GM21360 (cell line): ENCODE measurements around the gene UVSSA.

Experiments used
- ATAC-seq: cut with Tn5 transposase; IDR thresholded peaks from one replicate; pipeline ENCODE4 v1.9.1; 2021; ENCODE audit warnings: mild to moderate bottlenecking, moderate library complexity; ENCODE audit not compliant: unreplicated experiment

The UVSSA gene

DNA sequence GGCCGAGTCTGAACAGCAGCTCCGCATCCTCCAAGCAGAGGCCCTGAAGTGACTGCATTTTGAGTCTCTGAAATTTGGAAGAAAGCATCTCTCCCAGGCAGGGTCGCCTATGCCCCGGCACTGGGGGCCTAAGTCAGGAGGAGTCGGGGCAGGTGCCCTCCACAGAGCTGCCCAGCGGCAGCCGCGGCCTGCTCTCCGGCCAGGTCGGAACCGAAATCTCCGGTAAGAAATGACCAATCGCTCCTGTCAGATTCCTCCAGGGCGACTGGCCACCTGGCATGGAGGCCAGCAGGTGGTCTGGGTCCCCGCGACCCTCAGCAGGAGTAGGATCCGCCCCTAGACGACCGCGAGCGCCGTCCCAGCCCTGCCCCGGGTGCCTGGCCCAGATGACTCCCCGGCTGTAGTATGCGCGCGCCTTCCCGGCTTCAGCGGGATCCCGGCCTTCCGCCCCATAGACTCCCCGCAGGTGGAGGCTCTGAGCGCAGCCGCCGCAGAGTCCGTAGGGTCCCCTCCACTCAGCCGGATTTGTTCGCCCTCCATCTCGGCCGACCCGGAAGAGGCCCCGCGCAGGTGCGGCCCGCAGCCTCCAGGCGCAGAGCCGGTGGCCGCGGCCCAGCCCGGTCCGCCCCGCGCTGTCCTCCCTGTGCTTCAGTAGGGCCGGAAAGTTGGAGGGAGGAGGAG lies 57.7 kb downstream of the UVSSA start:
- ATAC-seq: no peak

- no peak for ATAC-seq
Measured at GRCh38 chr4:1405254-1405635, 58.2 kb downstream of the UVSSA start.

DNA sequence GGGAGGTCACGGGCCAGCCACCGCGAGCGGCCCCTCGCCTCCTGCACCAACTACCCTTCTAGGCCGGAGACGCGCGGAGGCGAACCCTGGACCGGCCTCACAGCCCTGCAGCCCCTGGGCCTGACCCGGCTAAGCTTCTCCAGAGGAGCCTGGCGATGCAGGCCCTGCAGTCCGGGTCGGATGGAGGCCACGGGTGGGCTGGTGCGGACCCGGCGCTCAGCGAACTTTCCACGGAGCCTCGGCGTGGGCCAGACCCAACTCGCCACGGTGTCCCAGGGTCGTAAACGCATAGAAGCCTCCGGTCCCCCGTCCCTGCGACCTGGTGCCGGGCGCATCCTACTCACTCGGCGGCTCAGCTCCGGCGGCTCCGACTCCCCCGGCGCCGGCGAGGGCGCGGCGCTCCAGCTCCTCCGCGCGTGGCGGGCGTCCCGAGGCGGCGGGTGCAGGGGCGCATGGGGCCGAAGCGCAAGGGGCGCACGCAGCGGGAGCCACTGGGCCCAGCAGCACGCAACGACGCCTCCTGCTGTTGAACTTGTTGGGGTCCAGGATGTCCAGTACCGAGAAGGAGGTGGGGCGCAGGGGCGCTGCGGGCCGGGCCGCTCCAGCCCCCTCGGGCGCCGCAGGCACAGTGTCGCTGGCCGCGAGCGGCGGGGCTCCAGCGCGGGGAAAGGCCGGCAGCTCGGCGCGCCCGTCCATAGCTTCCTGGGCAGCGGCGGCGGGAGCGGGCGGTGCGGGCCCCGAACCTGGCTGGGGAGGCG lies 58.8 kb downstream of the UVSSA start:
- ATAC-seq: no peak

DNA sequence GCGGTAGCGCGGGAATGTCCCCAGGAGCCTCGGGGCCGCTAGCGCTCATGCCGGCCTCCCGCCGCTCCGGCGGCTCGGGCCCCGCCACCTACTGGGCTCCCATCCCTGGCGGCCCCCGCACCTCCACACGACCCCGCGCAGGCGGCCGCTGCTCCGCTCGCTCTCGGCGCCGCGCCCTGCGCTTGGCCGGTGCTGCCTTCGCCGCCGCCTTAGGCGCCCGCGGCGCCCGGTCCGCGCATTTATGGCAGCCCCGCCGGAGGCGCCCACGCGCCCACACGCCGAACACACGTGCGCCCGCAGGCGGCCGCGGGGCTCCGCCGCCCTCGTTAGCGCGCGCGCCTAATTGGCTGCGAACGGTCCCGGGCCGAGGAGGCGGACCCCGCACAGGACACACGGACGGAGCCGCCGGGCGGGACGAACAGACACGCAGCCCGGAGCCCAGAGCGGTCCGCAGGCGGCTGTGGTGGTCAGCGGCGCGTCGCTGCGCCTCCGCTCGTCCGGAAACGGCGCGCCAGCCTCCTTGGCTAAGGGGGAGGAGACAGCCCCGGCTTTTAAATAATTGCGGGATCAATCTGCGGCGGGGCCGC lies 59.5 kb downstream of the UVSSA start, which contains the start of gene NKX1-1:
TSS of gene NKX1-1 (minus strand) at position 49 of the 587 bp plus-strand sequence. CDS start at position 49, 0 bp downstream.
- no peak for ATAC-seq

- ATAC-seq: no peak
Measured at GRCh38 chr4:1406981-1407656, 60.1 kb downstream of the UVSSA start.

DNA sequence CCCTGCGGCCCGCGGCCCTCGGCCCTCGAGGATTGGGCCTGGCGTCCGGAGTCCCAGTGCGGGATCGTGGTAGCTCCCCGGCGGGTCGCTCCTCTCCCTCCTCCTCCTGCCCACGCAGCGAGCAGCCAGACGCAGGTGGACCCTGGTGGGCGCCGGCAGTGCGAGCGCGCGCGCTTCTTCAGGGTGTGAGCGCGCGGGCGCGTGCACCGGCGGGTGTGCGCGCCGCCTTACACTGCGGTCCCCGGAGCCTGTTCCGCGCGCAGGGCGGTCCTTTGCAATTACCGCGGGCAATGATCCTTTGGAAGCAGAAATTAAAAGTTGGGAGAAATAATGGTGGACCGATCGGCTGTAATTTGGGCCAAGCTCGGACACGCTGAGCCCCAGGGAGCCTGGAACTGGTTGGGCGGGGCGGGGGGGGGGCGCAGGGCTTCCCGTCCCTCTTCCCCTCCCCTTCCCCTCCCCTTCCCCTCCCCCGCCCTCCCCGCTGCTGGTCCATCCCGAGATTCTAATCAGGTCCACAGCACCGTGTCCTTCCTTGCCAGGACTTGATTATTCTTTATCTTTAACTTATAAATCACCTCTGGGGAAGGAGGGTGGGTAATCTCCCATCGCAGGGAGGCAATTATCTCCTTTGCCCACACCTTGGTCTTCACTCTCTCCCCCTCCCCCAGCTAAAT lies 60.8 kb downstream of the UVSSA start:
- no peak for ATAC-seq

DNA sequence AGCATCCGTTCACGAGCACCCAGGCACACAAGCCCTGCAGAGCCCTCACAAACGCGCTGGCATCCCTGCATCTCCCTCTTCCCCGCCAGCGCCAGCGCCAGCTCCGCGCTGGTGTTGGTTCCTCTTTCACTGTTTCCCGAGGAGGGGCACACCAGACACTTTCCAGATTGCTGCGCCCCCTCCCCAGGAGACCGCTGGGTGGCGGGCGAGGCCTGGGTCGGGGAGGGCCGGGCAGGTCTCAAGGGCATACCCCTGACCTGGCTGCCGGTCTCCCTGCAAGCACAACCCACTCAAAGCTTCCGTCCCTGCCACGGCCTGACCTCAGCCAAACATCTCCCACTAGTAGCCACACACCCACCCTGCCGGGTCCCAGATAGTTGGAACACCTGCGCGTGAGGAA lies 61.4 kb downstream of the UVSSA start:
- ATAC-seq: no peak

- no peak for ATAC-seq
Measured at GRCh38 chr4:1409079-1409478, 62.1 kb downstream of the UVSSA start.

GRCh38 chr4:1409491-1410425 lies 62.8 kb downstream of the UVSSA start:
- no peak for ATAC-seq

- no peak for ATAC-seq
Measured at GRCh38 chr4:1410491-1411325, 63.7 kb downstream of the UVSSA start.

DNA sequence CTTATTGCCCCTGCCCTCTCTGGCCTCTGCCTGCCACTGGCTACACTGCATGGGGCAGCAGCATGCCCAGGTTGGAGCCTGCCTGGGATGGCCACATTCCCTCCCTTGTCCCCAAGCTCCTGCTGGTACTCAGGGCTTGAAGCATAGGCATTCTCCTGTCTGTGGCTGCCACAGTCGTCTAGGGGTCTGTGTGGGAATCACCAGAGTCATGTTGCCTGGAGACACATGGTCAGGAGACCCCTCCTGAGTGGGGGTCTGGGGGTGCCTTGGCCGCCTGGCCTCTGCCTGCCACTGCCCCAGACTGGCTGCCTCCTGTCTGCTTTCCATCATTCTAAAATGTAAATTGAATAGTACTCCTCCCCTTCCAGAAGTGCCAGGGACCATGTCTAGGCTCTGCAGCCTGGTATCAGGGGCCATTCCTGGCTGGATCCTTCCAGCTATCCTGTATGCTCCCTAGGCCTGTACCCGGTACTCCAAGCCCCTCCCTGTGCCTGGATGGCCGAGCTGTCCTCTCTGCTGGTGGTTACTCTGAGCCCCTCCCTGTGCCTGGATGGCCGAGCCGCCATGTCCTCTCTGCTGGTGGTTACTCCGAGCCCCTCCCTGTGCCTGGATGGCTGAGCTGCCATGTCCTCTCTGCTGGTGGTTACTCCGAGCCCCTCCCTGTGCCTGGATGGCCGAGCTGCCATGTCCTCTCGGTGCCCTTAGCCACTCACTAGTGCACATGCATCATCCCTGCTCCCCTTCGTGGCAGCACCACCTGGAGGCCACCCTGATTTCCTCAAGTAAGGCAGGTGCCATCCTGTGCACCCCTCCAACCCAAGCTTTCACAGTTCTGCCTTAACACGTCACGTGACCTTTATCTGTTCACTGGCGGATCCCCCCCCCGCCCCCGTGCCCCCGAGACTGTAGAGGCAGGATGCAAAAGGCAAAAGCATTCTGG lies 64.7 kb downstream of the UVSSA start:
- ATAC-seq: no peak

DNA sequence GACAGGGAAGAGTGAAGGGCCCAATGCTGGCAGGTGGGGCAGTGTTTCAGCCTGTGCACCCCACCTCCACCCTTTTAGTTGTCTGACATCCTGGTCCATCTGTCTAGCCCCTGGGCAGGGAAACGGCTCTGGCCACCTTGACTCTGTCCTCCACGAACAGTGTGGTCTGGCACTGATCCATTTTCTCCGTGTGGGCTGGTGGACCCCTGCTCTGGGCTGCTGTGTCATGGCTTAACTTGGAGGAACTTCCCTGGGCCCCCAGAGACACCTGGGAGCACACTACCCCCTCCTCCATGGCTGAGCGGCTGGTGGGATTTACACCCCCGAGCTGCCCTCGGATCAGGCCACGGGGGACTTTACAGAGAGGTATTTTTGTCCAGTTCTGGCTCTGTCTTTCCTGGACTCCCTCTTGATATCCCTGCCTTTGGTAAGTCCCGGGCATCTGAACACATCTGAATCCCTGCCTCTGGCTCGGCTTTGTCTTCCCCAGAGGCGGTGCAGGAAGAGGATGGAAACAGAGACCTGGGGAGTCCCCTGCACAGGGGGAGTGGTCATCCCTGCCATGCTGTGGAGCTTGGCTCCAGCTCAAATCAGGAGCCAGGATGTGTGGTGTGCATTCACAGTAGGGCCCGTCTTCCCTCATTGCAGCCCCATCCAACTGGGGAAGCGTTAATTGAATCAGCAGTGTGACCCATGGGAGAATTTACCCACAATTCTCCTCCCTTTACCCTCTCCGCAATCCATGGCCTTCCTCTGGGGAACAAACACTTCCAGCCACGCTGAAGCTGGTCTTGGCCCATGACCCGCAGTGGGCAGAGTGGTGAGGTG lies 65.6 kb downstream of the UVSSA start:
- ATAC-seq: no peak

- no peak for ATAC-seq
Measured at GRCh38 chr4:1413204-1413663, 66.2 kb downstream of the UVSSA start.

GRCh38 chr4:1413687-1414479 lies 66.9 kb downstream of the UVSSA start:
- ATAC-seq: no peak

DNA sequence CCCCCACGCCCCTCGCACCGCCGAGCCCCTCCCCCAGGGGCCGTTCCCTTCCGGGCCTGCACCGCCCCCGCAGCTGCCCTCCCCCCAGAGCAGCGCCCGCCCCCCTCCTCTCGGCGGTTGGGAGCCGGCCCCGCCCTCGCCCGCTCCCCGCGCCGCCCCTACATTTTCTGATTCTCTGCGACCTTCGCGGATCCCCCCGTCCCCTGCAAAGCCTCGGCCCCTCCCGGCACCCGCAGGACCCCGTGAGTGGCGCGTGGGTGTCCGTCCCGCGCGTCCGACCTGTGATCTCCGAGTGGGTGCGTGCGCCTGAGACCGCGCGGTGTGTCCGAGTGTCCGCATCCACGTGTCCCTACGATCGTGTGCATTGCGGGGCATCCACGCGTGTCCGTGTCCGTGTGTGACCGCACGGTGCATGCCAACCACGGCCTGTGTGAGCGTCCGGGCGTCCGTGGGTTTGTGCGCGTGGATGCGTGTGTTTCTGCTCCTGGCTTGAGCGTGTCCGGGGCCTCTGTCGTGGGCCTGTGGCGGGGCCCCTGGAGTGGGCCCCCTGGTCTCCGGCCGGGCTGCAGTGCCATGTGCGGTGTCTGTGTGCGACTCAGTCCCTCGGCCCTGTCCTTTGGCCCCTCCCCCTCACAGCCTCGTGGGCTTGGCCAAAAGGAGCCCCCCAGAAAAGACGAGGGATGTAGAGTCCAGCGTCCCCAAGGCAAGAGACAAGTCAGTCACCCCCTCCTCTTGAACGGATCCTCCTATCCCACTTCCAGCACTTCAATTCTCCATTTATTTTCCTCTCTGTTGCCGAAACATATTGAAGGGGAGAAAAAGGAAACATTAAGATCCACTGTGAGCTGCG lies 68.0 kb downstream of the UVSSA start:
- no peak for ATAC-seq
